A673 (cell line): ENCODE data around the gene RAD9B. TPM values are rescaled to one million over a fixed set of nuclear protein-coding genes. Genes with fewer than 3 reads are reported as not detected.

ENCODE experiments used
- BruUV-seq: library from RNA; stranded (reverse); fragments of 400-500 nt; replicated peaks from 2 replicates; lab custom pipeline; 2021; lab: Mats Ljungman, UMichigan
- CTCF ChIA-PET: fragments of 300-600 bp; sonication (Branson Sonifier 250); formaldehyde crosslinking; loops from one replicate; lab custom pipeline; 2022; ENCODE audit warnings: antibody characterized with exemption; lab: Charles Lee
- POLR2A ChIA-PET: fragments of 300-600 bp; sonication (Branson Sonifier 250); formaldehyde crosslinking; loops from one replicate; lab custom pipeline; 2022; ENCODE audit warnings: antibody characterized with exemption; ENCODE audit not compliant: low non-redundant PET; lab: Charles Lee
- DNase-seq: peaks from one replicate; pipeline ENCODE4 v3.0.0-alpha.2; 2015; ENCODE audit warnings: low spot score
- H3K27ac ChIP-seq: fragments of 200-600 bp; sonication (generic); 2 replicates; pipeline ENCODE4 v1.5.1; 2016; ENCODE audit warnings: mixed run types, low read depth, mild to moderate bottlenecking, mixed read lengths, antibody characterized with exemption, low read length; ENCODE audit not compliant: poor library complexity, severe bottlenecking
- H3K27me3 ChIP-seq: fragments of 200-600 bp; sonication (generic); replicated peaks from 2 replicates; pipeline ENCODE4 v1.6.1; 2017; ENCODE audit warnings: mixed run types, low read depth, mild to moderate bottlenecking, mixed read lengths, antibody characterized with exemption, low read length; ENCODE audit not compliant: insufficient read depth, poor library complexity
- H3K36me3 ChIP-seq: fragments of 200-600 bp; sonication (generic); 2 replicates; pipeline ENCODE4 v1.6.1; 2016; ENCODE audit warnings: mixed run types, mild to moderate bottlenecking, mixed read lengths, antibody characterized with exemption, low read length; ENCODE audit not compliant: insufficient read depth, poor library complexity, severe bottlenecking
- H3K4me1 ChIP-seq: fragments of 200-600 bp; sonication (generic); 2 replicates; pipeline ENCODE4 v1.6.1; 2017; ENCODE audit warnings: mixed run types, mild to moderate bottlenecking, mixed read lengths, antibody characterized with exemption, low read length; ENCODE audit not compliant: insufficient read depth, poor library complexity, severe bottlenecking
- H3K4me3 ChIP-seq: fragments of 200-600 bp; sonication (generic); 2 replicates; pipeline ENCODE4 v1.5.1; 2016; ENCODE audit warnings: low read depth, mixed run types, mild to moderate bottlenecking, mixed read lengths, low read length; ENCODE audit not compliant: poor library complexity, severe bottlenecking
- H3K9me3 ChIP-seq: fragments of 200-600 bp; sonication (generic); 2 replicates; pipeline ENCODE4 v1.6.1; 2016; ENCODE audit warnings: mixed run types, low read depth, mild to moderate bottlenecking, mixed read lengths, antibody characterized with exemption, low read length; ENCODE audit not compliant: poor library complexity, severe bottlenecking
- CTCF ChIP-seq: fragments of 300-800, 200-600 bp; sonication (generic); conservative IDR thresholded peaks from 2 replicates; pipeline ENCODE4 v1.5.1; 2017; ENCODE audit warnings: low read depth, mild to moderate bottlenecking, antibody characterized with exemption, low read length, moderate library complexity, mixed read lengths
- EZH2 ChIP-seq: fragments of 200-600 bp; sonication (generic); IDR thresholded peaks from 2 replicates; pipeline ENCODE4 v1.6.1; 2017; ENCODE audit warnings: borderline replicate concordance, low read depth, mild to moderate bottlenecking, mixed read lengths, antibody characterized with exemption, low read length; ENCODE audit not compliant: poor library complexity, severe bottlenecking
- intact Hi-C: fragments of 100-400 bp; cut with micrococcal nuclease; formaldehyde crosslinking; loops from one replicate; pipeline ENCODE4 v1.10.0; 2022; ENCODE audit not compliant: unreplicated experiment
- total RNA-seq: library from RNA; stranded (reverse); gene quantifications from 2 replicates; pipeline ENCODE4 v1.2.3, GENCODE V29; 2021

RAD9B gene
- total RNA-seq, 1 experiment from 2014 or later = 0.28 TPM

- Histone ChIP-seq H3K4me1 (peaks cover 12% of the 10 kb centered on the region), H3K9me3 (no peaks in the 10 kb centered on the region), H3K27me3 (no peaks in the 10 kb centered on the region), H3K4me3 (no peak overlapping the region), H3K27ac (no peak overlapping the region), H3K36me3 (peaks cover 40% of the 10 kb centered on the region)
- ChIA-PET CTCF (no interaction called here), POLR2A (no interaction called here)
- intact Hi-C loops = no loop called here
- no TSS peak for BruUV-seq
- DNase-seq = no peak
- TF ChIP-seq CTCF = no peak
- no peak for TF ChIP-seq EZH2
Measured at GRCh38 chr12:110533607-110534006, 31.5 kb downstream of the RAD9B start.

- CTCF ChIA-PET = no interaction called here
- BruUV-seq = no TSS peak
Measured at GRCh38 chr12:110534811-110535210, 32.7 kb downstream of the RAD9B start.

GRCh38 chr12:110536834-110537604 is 34.9 kb downstream of the RAD9B start:
- H3K36me3 ChIP-seq = peaks cover 54% of the 10 kb centered on the region
- ChIA-PET CTCF (no interaction called here), POLR2A (no interaction called here)

More at GRCh38 chr12:110534811-110535210, 32.7 kb downstream of the RAD9B start:
- Histone ChIP-seq H3K27ac (no peak overlapping the region), H3K27me3 (no peaks in the 10 kb centered on the region), H3K4me3 (no peak overlapping the region), H3K4me1 (peaks cover 12% of the 10 kb centered on the region), H3K36me3 (peaks cover 51% of the 10 kb centered on the region), H3K9me3 (no peaks in the 10 kb centered on the region)
- intact Hi-C loops = no loop called here
- no peak for TF ChIP-seq EZH2
- TF ChIP-seq CTCF = no peak
- POLR2A ChIA-PET = no interaction called here
- DNase-seq = no peak

More at GRCh38 chr12:110536834-110537604, 34.9 kb downstream of the RAD9B start:
- intact Hi-C loops = no loop called here
- Histone ChIP-seq H3K27ac (no peak overlapping the region), H3K9me3 (no peaks in the 10 kb centered on the region), H3K27me3 (no peaks in the 10 kb centered on the region), H3K4me3 (no peak overlapping the region), H3K4me1 (peaks cover 7% of the 10 kb centered on the region)
- DNase-seq = no peak
- TF ChIP-seq EZH2 (no peak), CTCF (no peak)
- no TSS peak for BruUV-seq
